ENCODE data around the gene MTA3. TPM values are rescaled to one million over a fixed set of nuclear protein-coding genes. Genes with fewer than 3 reads are reported as not detected.
"Not testable (repeated sequence)": the region's sequence is repeated elsewhere in the genome, so short reads cannot be mapped to it uniquely, and the experiment has no call there.

The MTA3 gene
- polyA plus RNA-seq, 3 donors, result 2.0 to 4.5 (median 2.2) TPM

DNA sequence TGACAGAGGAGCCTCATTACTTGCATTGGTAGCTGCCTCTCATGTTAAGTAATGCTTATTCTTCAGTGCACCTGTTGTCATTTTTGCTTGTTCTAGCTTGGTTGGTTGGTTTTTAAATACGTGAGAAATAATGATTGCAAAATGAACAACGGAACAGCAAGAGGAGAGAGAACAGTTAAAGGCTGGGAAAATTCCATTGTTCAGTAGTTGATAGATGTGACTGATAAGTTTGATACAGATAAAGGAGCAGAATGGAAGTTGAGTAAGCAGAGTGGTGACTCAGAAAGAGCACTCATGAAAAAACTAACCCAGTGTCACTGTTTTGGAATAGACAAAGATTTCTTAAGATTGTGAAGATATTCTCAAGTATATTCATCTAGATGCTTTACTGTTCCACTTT lies 50.5 kb downstream of the MTA3 start:
- Histone ChIP-seq H3K9me3 (replicated peaks in 1 of 2; ENCODE audit: control insufficient read depth in 1 of 2, insufficient read depth in 1 of 2, low read length in 2 of 2) (no peaks in the 10 kb centered on the region), H3K36me3 (replicated peaks in 1 of 2; ENCODE audit: control insufficient read depth in 1 of 2, insufficient read depth in 2 of 2, low read length in 2 of 2) (no peaks in the 10 kb centered on the region), H4K20me1 (ENCODE audit: insufficient read depth, low read length) (no peaks in the 10 kb centered on the region), H3K79me2 (ENCODE audit: insufficient read depth, low read length) (no peaks in the 10 kb centered on the region), H3K27ac (ENCODE audit: low read depth in 1 of 2, low read length in 2 of 2) (no peak overlapping the region), H3K4me2 (replicated peaks; ENCODE audit: extremely low read depth, low read length, poor library complexity, severe bottlenecking) (no peak overlapping the region), H2AFZ (ENCODE audit: insufficient read depth, low read depth, low read length, poor library complexity, severe bottlenecking) (no peak overlapping the region), H3K27me3 (ENCODE audit: control insufficient read depth in 2 of 2, insufficient read depth in 2 of 2, low read length in 2 of 2) (no peaks in the 10 kb centered on the region), H3K4me1 (ENCODE audit: control insufficient read depth in 1 of 2, insufficient read depth in 2 of 2, low read length in 2 of 2) (no peaks in the 10 kb centered on the region), H3K9ac (ENCODE audit: insufficient read depth, low read length, poor library complexity, severe bottlenecking) (no peak overlapping the region), H3K4me3 (replicated peaks in 1 of 3; ENCODE audit: low read depth in 2 of 3, low read length in 3 of 3) (no peak overlapping the region)
- H3K27me3 Mint-ChIP-seq (ENCODE audit: low read depth in 3 of 3), result no peaks in the 10 kb centered on the region
- H3K36me3 Mint-ChIP-seq, result peaks cover 3% of the 10 kb centered on the region in 2 donors
- no peak overlapping the region for H3K27ac Mint-ChIP-seq
- TF ChIP-seq, protein P1, sequence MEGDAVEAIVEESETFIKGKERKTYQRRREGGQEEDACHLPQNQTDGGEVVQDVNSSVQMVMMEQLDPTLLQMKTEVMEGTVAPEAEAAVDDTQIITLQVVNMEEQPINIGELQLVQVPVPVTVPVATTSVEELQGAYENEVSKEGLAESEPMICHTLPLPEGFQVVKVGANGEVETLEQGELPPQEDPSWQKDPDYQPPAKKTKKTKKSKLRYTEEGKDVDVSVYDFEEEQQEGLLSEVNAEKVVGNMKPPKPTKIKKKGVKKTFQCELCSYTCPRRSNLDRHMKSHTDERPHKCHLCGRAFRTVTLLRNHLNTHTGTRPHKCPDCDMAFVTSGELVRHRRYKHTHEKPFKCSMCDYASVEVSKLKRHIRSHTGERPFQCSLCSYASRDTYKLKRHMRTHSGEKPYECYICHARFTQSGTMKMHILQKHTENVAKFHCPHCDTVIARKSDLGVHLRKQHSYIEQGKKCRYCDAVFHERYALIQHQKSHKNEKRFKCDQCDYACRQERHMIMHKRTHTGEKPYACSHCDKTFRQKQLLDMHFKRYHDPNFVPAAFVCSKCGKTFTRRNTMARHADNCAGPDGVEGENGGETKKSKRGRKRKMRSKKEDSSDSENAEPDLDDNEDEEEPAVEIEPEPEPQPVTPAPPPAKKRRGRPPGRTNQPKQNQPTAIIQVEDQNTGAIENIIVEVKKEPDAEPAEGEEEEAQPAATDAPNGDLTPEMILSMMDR (IDR thresholded peaks at IDR 0.05), result no peak
- H3K4me3 Mint-ChIP-seq, result no peak overlapping the region
- intact Hi-C loops (cut with micrococcal nuclease), result no loop called here
- H3K4me1 Mint-ChIP-seq, result no peaks in the 10 kb centered on the region
- WGBS (ENCODE audit: insufficient coverage), result 100% methylated on average over 2 of the region's 2 CpGs
- no peak for DNase-seq
- H3K9me3 Mint-ChIP-seq, result peaks cover 0 to 13% (median 3%) of the 10 kb centered on the region in 7 donors

DNA sequence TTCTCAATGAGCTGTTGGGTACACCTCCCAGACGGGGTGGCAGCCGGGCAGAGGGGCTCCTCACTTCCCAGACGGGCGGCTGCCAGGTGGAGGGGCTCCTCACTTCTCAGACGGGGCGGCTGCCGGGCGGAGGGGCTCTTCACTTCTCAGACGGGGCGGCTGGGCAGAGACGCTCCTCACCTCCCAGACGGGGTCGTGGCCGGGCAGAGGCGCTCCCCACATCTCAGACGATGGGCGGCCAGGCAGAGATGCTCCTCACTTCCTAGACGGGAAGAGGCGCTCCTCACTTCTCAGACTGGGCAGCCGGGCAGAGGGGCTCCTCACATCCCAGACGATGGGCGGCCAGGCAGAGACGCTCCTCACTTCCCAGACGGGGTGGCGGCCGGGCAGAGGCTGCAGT lies 53.2 kb downstream of the MTA3 start:
- intact Hi-C loops (cut with micrococcal nuclease); H3K4me1 ChIP-seq (ENCODE audit: control insufficient read depth in 1 of 2, insufficient read depth in 2 of 2, low read length in 2 of 2); DNase-seq; H3K9me3 ChIP-seq (replicated peaks in 1 of 2; ENCODE audit: control insufficient read depth in 1 of 2, insufficient read depth in 1 of 2, low read length in 2 of 2); H3K27ac ChIP-seq (ENCODE audit: low read depth in 1 of 2, low read length in 2 of 2); H4K20me1 ChIP-seq (ENCODE audit: insufficient read depth, low read length); H3K27me3 Mint-ChIP-seq (ENCODE audit: low read depth in 3 of 3); H3K36me3 ChIP-seq (replicated peaks in 1 of 2; ENCODE audit: control insufficient read depth in 1 of 2, insufficient read depth in 2 of 2, low read length in 2 of 2); H3K27ac Mint-ChIP-seq; H3K79me2 ChIP-seq (ENCODE audit: insufficient read depth, low read length); H3K4me2 ChIP-seq (replicated peaks; ENCODE audit: extremely low read depth, low read length, poor library complexity, severe bottlenecking); H3K9ac ChIP-seq (ENCODE audit: insufficient read depth, low read length, poor library complexity, severe bottlenecking); H3K4me3 Mint-ChIP-seq; H2AFZ ChIP-seq (ENCODE audit: insufficient read depth, low read depth, low read length, poor library complexity, severe bottlenecking); H3K27me3 ChIP-seq (ENCODE audit: control insufficient read depth in 2 of 2, insufficient read depth in 2 of 2, low read length in 2 of 2); H3K4me3 ChIP-seq (replicated peaks in 1 of 3; ENCODE audit: low read depth in 2 of 3, low read length in 3 of 3); H3K4me1 Mint-ChIP-seq; H3K36me3 Mint-ChIP-seq: not testable (repeated sequence)
- H3K9me3 Mint-ChIP-seq, result peaks cover 0 to 21% (median 5%) of the 10 kb centered on the region in 7 donors
- 93% methylated on average over 12 of the region's 26 CpGs for WGBS (ENCODE audit: insufficient coverage)
